ENCODE measurements around the gene GCN1. TPM values are rescaled to one million over a fixed set of nuclear protein-coding genes. Genes with fewer than 3 reads are reported as not detected.

GCN1 gene
- total and polyA plus RNA-seq, 5 experiments from 2014 or later = 14.9 to 133 (median 28.3) TPM

DNA sequence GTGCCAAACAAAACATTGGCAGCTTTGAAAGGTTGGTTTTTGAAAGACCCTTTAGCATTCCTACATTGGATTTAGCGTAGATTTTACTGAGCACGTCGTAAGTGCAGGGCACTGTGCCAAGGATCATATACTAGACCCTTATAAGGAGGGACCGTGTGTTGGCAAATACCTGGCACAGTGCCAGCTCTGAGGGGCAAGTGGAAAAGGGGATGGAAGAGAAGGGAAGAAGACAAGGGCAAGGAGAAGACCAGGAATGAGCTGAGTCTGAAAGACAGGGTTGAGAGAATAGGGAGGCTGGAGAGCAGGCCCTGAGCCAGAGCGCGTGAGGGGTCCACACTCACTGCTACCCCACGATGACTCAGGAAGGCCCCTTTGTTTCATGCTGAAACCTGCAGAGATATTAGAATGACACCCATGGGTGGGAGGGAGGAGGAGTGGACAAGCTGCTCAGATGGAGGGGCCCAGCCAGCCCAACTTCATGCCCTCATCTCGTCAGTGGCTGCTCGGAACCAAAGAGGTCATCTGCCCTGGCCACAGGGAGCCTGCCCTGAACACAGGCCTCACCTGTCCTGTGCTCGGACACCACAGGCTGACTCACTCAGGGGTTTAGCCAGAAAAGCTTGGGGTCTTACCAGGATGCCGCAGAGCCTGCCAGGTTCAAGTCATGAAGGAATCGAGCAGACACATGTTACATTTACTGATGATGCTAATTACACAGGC lies 103.0 kb downstream of the GCN1 start:
- peak overlapping the region in 7 of 10 donors; percentile 16 to 73 (median 53) for H3K27ac Mint-ChIP-seq
- peaks cover 0 to 28% (median 0%) of the 10 kb centered on the region in 3 donors for H3K36me3 Mint-ChIP-seq
- POLR2A ChIA-PET = interaction anchor here (0.6 to 1.2 kb wide), 3 partner anchors 9 to 199 kb away, joined by 3 to 4 read pairs (median 4); partner anchors contain the start of gene BICDL1
- DNase-seq (no peak), ATAC-seq (no peak)
- H3K9me3 Mint-ChIP-seq = no peaks in the 10 kb centered on the region
- no peak overlapping the region for H3K4me3 Mint-ChIP-seq
- H3K27me3 Mint-ChIP-seq = peaks cover 0 to 1% (median 0%) of the 10 kb centered on the region in 5 donors
- peaks cover 11 to 24% (median 13%) of the 10 kb centered on the region in 4 donors for H3K4me1 Mint-ChIP-seq

DNA sequence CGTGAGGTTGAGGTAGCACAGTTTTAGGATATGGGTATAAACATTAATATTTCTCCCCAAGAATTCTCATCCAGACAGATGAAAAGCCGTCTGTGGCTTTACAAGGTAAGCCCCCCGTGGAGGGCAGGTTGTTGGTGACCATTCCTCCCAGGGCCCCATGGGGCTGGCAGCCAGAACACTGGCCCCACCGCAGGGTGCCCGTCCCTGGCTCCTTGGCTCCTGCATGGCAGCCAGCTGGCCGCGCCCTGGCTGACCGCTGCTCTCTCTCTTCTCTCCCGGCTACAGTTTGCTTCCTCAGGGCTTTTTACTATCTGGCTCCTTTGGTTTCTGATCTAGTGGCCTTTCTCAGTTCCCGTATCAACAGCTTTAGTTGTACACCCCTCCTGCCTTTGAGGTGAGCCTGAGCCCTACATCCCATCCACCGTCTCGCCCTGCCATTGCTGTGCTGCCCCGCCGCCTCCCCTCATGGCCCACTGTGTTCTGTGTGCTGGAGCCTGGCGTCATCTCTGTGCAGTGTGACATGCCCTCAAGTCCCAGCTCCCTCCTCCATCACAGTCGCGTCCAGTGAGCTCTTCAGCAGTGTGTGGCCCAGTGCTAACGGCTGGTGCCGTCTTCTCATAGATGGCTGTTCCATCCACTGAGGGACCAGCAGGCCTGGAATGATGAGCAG lies 103.8 kb downstream of the GCN1 start:
- POLR2A ChIA-PET = interaction anchor here (0.6 to 1.1 kb wide), 3 partner anchors 10 to 33 kb away, joined by 3 to 4 read pairs (median 3); no protein-coding TSS in a partner anchor
- H3K4me3 Mint-ChIP-seq = no peak overlapping the region
- H3K9me3 Mint-ChIP-seq = no peaks in the 10 kb centered on the region
- peaks cover 0 to 24% (median 0%) of the 10 kb centered on the region in 3 donors for H3K36me3 Mint-ChIP-seq
- H3K4me1 Mint-ChIP-seq = peaks cover 14 to 24% (median 15%) of the 10 kb centered on the region in 4 donors
- ATAC-seq = no peak
- peak overlapping the region in 6 of 10 donors; percentile 44 to 73 (median 59) for H3K27ac Mint-ChIP-seq
- peaks cover 0 to 1% (median 0%) of the 10 kb centered on the region in 5 donors for H3K27me3 Mint-ChIP-seq
- no peak for DNase-seq

DNA sequence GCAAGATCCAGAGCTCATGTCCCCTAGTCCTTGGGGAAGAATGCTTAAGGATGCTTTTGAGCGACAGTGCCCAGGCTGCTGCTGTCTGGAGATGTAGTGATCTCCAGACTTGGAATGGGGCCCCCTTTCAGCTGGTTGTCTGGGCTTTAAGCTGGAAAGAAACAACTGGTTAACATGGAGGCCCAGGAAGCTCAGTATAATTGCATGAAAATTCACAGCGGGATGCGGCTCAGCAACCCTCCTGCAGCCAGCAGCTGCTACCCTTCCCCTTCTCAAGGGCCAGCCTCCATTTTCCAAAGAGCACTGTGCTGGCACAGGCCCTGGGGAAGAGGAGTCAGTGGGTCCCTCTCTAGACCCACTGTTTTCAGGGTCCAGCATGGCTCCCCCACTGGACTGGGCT lies 104.3 kb downstream of the GCN1 start:
- Mint-ChIP-seq H3K36me3 (peaks cover 0 to 29% (median 0%) of the 10 kb centered on the region in 3 donors), H3K4me3 (no peak overlapping the region), H3K27ac (no peak overlapping the region), H3K9me3 (no peaks in the 10 kb centered on the region), H3K4me1 (peaks cover 14 to 24% (median 16%) of the 10 kb centered on the region in 4 donors), H3K27me3 (peaks cover 0 to 1% (median 0%) of the 10 kb centered on the region in 5 donors)
- DNase-seq = no peak
- POLR2A ChIA-PET = interaction anchor here (0.6 to 1.3 kb wide), 3 partner anchors 20 to 32 kb away, joined by 3 read pairs; no protein-coding TSS in a partner anchor
- no peak for ATAC-seq

DNA sequence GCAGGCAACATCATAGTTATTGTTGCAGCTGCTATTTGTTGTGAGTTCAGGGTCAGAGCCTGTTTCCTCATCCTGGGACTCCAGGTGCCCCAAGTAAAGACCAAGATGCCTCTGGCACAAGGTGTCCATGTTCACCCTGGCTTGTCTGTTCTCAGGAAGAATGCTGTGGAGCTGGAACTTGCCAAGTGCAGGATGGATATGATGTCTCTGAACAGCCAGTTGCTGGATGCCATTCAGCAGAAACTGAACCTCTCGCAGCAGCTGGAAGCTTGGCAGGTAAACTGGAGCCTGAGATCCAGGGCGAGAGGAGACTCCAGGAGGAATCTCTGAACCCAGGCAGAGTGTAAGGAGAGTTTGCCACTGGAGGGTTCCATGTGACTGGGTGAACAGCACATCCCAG lies 104.7 kb downstream of the GCN1 start:
- DNase-seq (no peak), ATAC-seq (no peak)
- H3K9me3 Mint-ChIP-seq = no peaks in the 10 kb centered on the region
- H3K4me3 Mint-ChIP-seq = no peak overlapping the region
- peaks cover 14 to 24% (median 16%) of the 10 kb centered on the region in 4 donors for H3K4me1 Mint-ChIP-seq
- H3K27me3 Mint-ChIP-seq = peaks cover 0 to 1% (median 0%) of the 10 kb centered on the region in 5 donors
- H3K36me3 Mint-ChIP-seq = peaks cover 0 to 32% (median 2%) of the 10 kb centered on the region in 3 donors
- POLR2A ChIA-PET = interaction anchor here (0.6 to 1.3 kb wide), 3 partner anchors 20 to 32 kb away, joined by 3 read pairs; no protein-coding TSS in a partner anchor
- peak overlapping the region in 1 of 10 donors; percentile 31 for H3K27ac Mint-ChIP-seq

DNA sequence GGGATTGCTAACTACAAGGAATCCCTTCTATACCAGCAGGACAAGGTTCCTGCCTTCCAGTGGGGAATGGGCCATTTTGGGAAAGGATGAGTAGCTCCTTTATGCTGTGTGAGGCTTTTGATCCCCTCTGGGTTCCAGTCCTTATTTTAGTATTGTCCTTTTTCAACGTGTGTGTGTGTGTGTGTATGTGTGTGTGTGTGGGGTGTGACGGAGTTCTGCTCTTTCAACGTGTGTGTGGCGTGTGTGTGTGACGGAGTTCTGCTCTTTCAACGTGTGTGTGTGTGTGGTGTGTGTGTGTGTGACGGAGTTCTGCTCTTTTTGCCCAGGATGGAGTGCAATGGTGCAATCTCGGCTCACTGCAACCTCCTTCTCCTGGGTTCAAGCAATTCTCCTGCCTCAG lies 105.4 kb downstream of the GCN1 start:
- Mint-ChIP-seq H3K4me1 (peaks cover 14 to 21% (median 16%) of the 10 kb centered on the region in 4 donors), H3K36me3 (peaks cover 0 to 34% (median 6%) of the 10 kb centered on the region in 3 donors), H3K27ac (peak overlapping the region in 8 of 10 donors; percentile 13 to 86 (median 49)), H3K4me3 (no peak overlapping the region), H3K9me3 (no peaks in the 10 kb centered on the region), H3K27me3 (peaks cover 0 to 1% (median 0%) of the 10 kb centered on the region in 5 donors)
- ATAC-seq (no peak), DNase-seq (no peak)
- POLR2A ChIA-PET = interaction anchor here (0.6 to 3.1 kb wide), 3 partner anchors 24 to 100 kb away, joined by 3 to 39 read pairs (median 5); partner anchors contain the start of gene BICDL1

DNA sequence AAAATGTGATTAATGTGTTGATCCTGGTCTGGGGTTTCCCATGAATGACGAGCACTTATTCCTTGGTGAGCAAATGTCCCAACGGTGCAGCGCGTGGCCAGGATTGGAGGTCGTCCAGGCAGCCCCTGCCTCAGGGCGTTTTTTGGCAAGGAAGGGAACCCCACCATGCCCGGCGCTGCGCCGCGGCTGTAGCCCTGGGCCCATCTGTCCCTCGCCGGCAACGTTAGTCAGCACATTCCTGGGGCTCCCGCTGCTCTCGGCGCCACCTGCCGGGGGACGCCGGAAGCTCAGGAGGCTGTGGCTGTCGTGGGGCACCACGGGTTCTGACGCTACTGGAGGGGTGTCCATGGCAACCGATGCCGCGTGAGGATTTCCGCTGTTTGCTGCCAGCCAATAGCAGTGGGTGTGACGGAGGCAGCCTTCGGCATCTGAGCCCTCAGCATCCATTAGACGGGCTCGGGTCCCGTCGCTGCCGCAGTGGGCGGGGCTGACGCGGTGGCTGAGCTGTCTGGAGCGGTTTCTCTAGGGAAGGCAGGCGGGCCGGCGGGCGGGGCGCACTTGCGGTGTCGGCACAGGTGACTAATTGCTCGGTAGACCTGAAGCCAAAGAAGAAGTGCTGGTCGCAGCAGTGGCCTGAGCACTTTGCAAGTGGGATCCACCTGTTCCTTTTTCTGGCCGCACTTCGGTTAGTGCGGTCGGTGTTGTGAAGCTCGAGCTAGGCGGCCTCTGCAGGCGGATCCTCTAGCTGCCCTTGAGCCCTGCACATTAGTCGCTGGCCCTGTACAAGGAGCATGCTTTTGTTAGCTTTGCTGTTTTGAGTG lies 107.5 kb downstream of the GCN1 start:
- H3K4me1 Mint-ChIP-seq = peaks cover 14 to 20% (median 16%) of the 10 kb centered on the region in 4 donors
- POLR2A ChIA-PET = interaction anchor here (0.6 to 3.1 kb wide), 11 partner anchors 10 to 231 kb away, joined by 3 to 39 read pairs (median 5); partner anchors contain the start of genes BICDL1, RAB35 and RPLP0
- no peaks in the 10 kb centered on the region for H3K9me3 Mint-ChIP-seq
- peaks cover 0 to 1% (median 0%) of the 10 kb centered on the region in 5 donors for H3K27me3 Mint-ChIP-seq
- ATAC-seq (peak; percentile 97), DNase-seq (peak; percentile 98 to 100 (median 99))
- peak overlapping the region; percentile 62 to 96 (median 87) for H3K27ac Mint-ChIP-seq
- peaks cover 0 to 41% (median 6%) of the 10 kb centered on the region in 3 donors for H3K36me3 Mint-ChIP-seq
- peak overlapping the region; percentile 56 to 86 (median 79) for H3K4me3 Mint-ChIP-seq

DNA sequence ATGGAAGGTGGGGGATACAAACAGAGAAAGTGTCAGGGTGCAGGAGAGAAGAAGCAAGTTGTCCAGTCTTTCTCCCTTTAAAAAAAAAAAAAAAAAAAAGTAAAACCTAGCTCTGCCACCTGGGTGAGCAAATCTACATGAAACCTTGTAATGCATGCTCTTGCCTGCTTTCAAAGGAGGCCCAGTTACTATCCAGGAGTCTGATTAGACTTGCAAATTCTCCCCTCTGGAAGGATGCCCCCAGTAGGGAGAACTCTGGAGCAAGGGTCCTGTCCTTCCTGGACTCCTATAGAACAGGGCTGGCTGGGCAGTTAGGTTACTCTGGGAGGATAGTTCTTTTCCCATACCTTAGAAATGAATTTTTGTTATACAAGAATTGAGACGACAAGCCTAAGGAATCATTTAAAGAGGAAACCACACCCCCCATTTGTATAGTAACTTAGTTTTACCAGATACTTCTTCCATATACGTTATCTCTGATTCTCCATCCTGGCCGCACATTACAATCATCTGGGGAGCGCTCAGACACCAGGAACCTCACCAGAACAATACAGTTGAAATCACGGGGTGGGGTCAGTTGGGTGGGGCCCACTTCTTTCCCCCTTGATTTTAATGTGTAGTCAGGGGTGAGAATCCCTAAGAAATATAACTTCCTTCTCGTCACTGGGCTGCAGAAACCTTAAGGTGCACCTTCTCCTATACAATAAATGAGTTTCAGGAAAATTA lies 108.4 kb downstream of the GCN1 start:
- H3K9me3 Mint-ChIP-seq = no peaks in the 10 kb centered on the region
- peaks cover 0 to 41% (median 6%) of the 10 kb centered on the region in 3 donors for H3K36me3 Mint-ChIP-seq
- DNase-seq (peak in 1 of 10 donors; percentile 14), ATAC-seq (no peak)
- peaks cover 12 to 18% (median 15%) of the 10 kb centered on the region in 4 donors for H3K4me1 Mint-ChIP-seq
- H3K4me3 Mint-ChIP-seq = peak overlapping the region in 2 of 10 donors; percentile 50 to 80
- H3K27ac Mint-ChIP-seq = peak overlapping the region in 9 of 10 donors; percentile 19 to 91 (median 74)
- H3K27me3 Mint-ChIP-seq = peaks cover 0 to 1% (median 0%) of the 10 kb centered on the region in 5 donors
- POLR2A ChIA-PET = interaction anchor here (0.6 to 3.1 kb wide), 10 partner anchors 11 to 115 kb away, joined by 3 to 39 read pairs (median 6); partner anchors contain the start of genes BICDL1, RAB35 and RPLP0

DNA sequence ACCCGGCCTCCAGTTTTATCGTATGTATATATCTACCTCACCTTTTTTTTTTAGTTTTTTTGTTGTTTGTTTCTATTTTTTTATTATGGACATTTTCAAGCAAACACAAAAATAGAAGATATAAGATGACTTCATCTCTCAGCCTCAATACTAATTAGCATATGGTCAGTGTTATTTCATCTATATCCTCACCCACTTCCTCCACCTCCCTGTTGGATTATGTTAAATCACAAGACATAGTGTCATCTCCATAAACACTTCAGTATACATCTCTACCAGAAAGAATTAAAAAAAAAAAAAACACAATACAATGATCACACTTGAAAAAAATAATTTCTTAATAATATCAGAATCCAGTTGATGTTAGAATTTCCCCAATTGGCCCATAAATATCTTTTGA lies 112.9 kb downstream of the GCN1 start:
- Mint-ChIP-seq H3K9me3 (no peaks in the 10 kb centered on the region), H3K4me3 (no peak overlapping the region), H3K27me3 (no peaks in the 10 kb centered on the region), H3K36me3 (peaks cover 0 to 43% (median 10%) of the 10 kb centered on the region in 3 donors), H3K4me1 (peaks cover 12 to 27% (median 21%) of the 10 kb centered on the region in 4 donors), H3K27ac (peak overlapping the region in 1 of 10 donors; percentile 57)
- POLR2A ChIA-PET = interaction anchor here (0.7 kb wide), 1 partner anchor 37 kb away, joined by 5 read pairs; no protein-coding TSS in a partner anchor
- ATAC-seq (no peak), DNase-seq (no peak)

DNA sequence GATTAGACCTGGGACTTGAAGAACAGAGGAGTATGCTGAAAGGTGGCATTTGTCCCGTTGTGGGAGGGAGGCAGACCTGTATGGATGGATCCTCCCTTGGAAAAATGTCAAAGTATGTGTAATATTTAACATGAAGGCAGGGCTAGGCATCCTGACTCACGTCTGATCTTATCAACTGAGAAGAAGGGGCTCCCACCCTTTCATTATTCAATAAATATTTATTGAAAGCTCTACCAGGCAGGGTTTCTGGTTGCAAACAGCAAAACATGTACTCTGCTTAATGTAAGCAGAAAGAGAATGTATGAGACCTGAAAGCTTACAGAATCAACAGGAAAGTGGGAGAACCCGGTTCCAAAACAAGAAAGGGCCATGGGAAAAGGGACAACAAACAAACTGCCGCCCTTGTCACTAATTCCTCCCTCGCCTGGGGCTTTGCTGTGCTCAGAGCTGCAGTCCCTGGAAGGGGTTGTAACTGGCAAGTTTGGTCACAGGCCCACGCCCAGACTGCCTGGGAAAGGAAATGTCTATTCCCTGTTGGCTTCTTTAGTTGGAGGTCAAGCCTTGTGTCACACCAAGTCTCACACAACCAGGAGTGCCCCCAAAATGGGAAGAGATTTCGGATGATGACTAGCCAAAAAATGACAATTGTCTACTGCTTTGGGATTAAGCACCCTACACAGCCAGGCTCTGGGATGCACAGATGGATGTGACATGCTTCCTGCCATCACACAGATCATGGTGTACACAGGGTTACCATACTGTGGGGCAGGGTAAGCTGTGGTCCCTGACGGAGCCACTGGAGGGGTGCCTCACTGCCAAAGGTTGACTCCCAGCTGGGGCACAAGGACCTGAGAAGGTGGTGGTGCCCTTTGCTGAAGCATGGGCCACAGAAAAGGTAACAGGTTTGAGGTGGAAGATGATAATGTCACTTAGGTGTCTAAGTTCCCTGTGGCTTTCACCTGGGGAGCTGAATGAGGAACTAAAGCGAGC lies 114.8 kb downstream of the GCN1 start:
- Mint-ChIP-seq H3K27ac (peak overlapping the region in 9 of 10 donors; percentile 60 to 90 (median 79)), H3K4me1 (peaks cover 15 to 32% (median 26%) of the 10 kb centered on the region in 4 donors), H3K36me3 (peaks cover 0 to 33% (median 8%) of the 10 kb centered on the region in 3 donors), H3K27me3 (no peaks in the 10 kb centered on the region), H3K4me3 (peak overlapping the region in 2 of 10 donors; percentile 16 to 36), H3K9me3 (no peaks in the 10 kb centered on the region)
- ATAC-seq = no peak
- POLR2A ChIA-PET = interaction anchor here (1.1 kb wide), 1 partner anchor 66 kb away, joined by 3 read pairs; no protein-coding TSS in a partner anchor
- DNase-seq = no peak

DNA sequence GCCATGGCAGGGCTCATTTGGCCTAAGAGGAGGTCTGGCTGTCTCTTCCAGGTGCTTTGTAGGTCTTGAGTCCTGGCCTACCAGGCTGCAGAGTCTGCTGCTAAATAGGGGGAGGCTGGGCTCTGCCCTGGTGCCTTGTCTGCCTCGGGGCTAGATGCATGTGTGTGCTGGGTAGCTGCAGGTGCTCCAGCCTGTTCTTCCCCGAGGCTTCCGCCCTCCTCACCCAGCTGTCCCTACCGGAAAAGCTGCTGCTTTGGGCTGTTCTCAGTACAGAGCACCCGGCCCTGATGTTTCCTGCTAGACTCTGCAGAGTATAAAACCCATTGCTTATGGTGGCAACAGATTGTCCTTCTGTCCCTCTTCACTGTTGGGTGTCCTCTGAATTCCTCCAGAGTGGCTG lies 115.6 kb downstream of the GCN1 start:
- H3K9me3 Mint-ChIP-seq = no peaks in the 10 kb centered on the region
- DNase-seq (peak in 3 of 10 donors; percentile 15 to 32 (median 21)), ATAC-seq (peak; percentile 70 to 87)
- H3K36me3 Mint-ChIP-seq = peaks cover 0 to 28% (median 7%) of the 10 kb centered on the region in 3 donors
- POLR2A ChIA-PET = interaction anchor here (0.6 to 1.0 kb wide), 2 partner anchors 30 to 90 kb away, joined by 3 read pairs; partner anchors contain the start of gene BICDL1
- peak overlapping the region in 5 of 10 donors; percentile 16 to 71 (median 36) for H3K4me3 Mint-ChIP-seq
- peak overlapping the region; percentile 53 to 90 (median 78) for H3K27ac Mint-ChIP-seq
- peaks cover 20 to 40% (median 34%) of the 10 kb centered on the region in 4 donors for H3K4me1 Mint-ChIP-seq
- no peaks in the 10 kb centered on the region for H3K27me3 Mint-ChIP-seq
